SU-DHL-6 (cell line): ENCODE results near the gene MED27.

Experiments used
- H2AFZ ChIP-seq: fragments of 200-600 bp; sonication (generic); 2 replicates; pipeline ENCODE4 v1.6.1; 2014; ENCODE audit warnings: low read depth, mild to moderate bottlenecking, moderate library complexity, mixed read lengths, antibody characterized with exemption, low read length; ENCODE audit not compliant: severe bottlenecking
- H3F3A ChIP-seq: fragments of 200-600 bp; shearing (Covaris generic); 2 replicates; pipeline ENCODE4 v1.6.0; 2016; ENCODE audit warnings: antibody characterized with exemption, mild to moderate bottlenecking; ENCODE audit not compliant: insufficient read depth
- H3K27ac ChIP-seq: fragments of 200-600 bp; sonication (generic); 2 replicates; pipeline ENCODE4 v1.5.1; 2016; ENCODE audit warnings: low read depth, mild to moderate bottlenecking, low read length, moderate library complexity, mixed read lengths
- H3K27me3 ChIP-seq: fragments of 200-600 bp; sonication (generic), shearing (Covaris generic); 2 replicates; pipeline ENCODE4 v1.6.0; 2014; ENCODE audit warnings: mild to moderate bottlenecking, low read length
- H3K36me3 ChIP-seq: fragments of 200-600 bp; sonication (generic); 2 replicates; pipeline ENCODE4 v1.6.1; 2014; ENCODE audit warnings: mild to moderate bottlenecking, low read length, mixed read lengths
- H3K4me2 ChIP-seq: fragments of 300-600, 200-600 bp; shearing (Covaris generic), sonication (generic); 2 replicates; pipeline ENCODE4 v1.6.0; 2014; ENCODE audit warnings: low read length, low read depth, mild to moderate bottlenecking; ENCODE audit not compliant: poor library complexity, severe bottlenecking
- H3K4me3 ChIP-seq: fragments of 200-600 bp; sonication (generic); 2 replicates; pipeline ENCODE4 v1.5.1; 2014; ENCODE audit warnings: antibody characterized with exemption, low read length, mild to moderate bottlenecking, mixed read lengths; ENCODE audit not compliant: insufficient read depth, poor library complexity, severe bottlenecking
- H3K79me2 ChIP-seq: fragments of 200-600 bp; sonication (generic); 2 replicates; pipeline ENCODE4 v1.6.1; 2014; ENCODE audit warnings: mild to moderate bottlenecking, low read length, moderate library complexity; ENCODE audit not compliant: insufficient read depth
- H3K9ac ChIP-seq: fragments of 200-600 bp; sonication (generic); 2 replicates; pipeline ENCODE4 v1.7.0; 2014; ENCODE audit warnings: mild to moderate bottlenecking, low read length
- H3K9me2 ChIP-seq: fragments of 200-600 bp; sonication (generic); replicated peaks from 2 replicates; pipeline ENCODE4 v1.6.1; 2014; ENCODE audit warnings: low read length; ENCODE audit not compliant: insufficient read depth
- H3K9me3 ChIP-seq: fragments of 200-600 bp; sonication (generic); 2 replicates; pipeline ENCODE4 v1.6.1; 2014; ENCODE audit warnings: low read length, mixed read lengths; ENCODE audit not compliant: insufficient read depth
- H4K20me1 ChIP-seq: fragments of 200-600 bp; sonication (generic); 2 replicates; pipeline ENCODE4 v1.6.1; 2014; ENCODE audit warnings: low read depth, mild to moderate bottlenecking, antibody characterized with exemption, low read length, moderate library complexity, mixed read lengths
- EZH2phosphoT487 ChIP-seq: fragments of 200-600 bp; sonication (generic), shearing (Covaris generic); conservative IDR thresholded peaks from 2 replicates; pipeline ENCODE4 v1.6.1; 2018; ENCODE audit warnings: mild to moderate bottlenecking, antibody characterized with exemption, low read length, moderate library complexity, mixed read lengths
- TF ChIP-seq, protein P1 (sequence below): fragments of 200-600 bp; sonication (generic); IDR thresholded peaks from one replicate; pipeline ENCODE4 v1.5.1; 2017; ENCODE audit warnings: antibody characterized with exemption, mild to moderate bottlenecking, low read length, moderate library complexity; ENCODE audit not compliant: insufficient read depth, poor library complexity, severe bottlenecking

MED27 gene

GRCh38 chr9:132114102-132114707 lies 34.5 kb upstream of the MED27 start:
- Histone ChIP-seq H3K4me2 (no peak overlapping the region), H3K27me3 (no peaks in the 10 kb centered on the region), H3K4me3 (no peak overlapping the region), H3K27ac (no peak overlapping the region), H3K79me2 (no peaks in the 10 kb centered on the region), H3K36me3 (no peaks in the 10 kb centered on the region), H3F3A (no peaks in the 10 kb centered on the region), H3K9me3 (no peaks in the 10 kb centered on the region), H4K20me1 (no peaks in the 10 kb centered on the region), H3K9me2 (no peaks in the 10 kb centered on the region), H3K9ac (no peak overlapping the region), H2AFZ (no peak overlapping the region)
- TF ChIP-seq, protein P1, sequence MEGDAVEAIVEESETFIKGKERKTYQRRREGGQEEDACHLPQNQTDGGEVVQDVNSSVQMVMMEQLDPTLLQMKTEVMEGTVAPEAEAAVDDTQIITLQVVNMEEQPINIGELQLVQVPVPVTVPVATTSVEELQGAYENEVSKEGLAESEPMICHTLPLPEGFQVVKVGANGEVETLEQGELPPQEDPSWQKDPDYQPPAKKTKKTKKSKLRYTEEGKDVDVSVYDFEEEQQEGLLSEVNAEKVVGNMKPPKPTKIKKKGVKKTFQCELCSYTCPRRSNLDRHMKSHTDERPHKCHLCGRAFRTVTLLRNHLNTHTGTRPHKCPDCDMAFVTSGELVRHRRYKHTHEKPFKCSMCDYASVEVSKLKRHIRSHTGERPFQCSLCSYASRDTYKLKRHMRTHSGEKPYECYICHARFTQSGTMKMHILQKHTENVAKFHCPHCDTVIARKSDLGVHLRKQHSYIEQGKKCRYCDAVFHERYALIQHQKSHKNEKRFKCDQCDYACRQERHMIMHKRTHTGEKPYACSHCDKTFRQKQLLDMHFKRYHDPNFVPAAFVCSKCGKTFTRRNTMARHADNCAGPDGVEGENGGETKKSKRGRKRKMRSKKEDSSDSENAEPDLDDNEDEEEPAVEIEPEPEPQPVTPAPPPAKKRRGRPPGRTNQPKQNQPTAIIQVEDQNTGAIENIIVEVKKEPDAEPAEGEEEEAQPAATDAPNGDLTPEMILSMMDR, result no peak
- no peak for TF ChIP-seq EZH2phosphoT487

GRCh38 chr9:132109291-132109690 lies 29.6 kb upstream of the MED27 start:
- no peaks in the 10 kb centered on the region for H3K36me3 ChIP-seq
- no peak overlapping the region for H3K4me2 ChIP-seq
- no peaks in the 10 kb centered on the region for H3F3A ChIP-seq
- H4K20me1 ChIP-seq, result no peaks in the 10 kb centered on the region
- H3K9me2 ChIP-seq, result no peaks in the 10 kb centered on the region
- H3K79me2 ChIP-seq, result no peaks in the 10 kb centered on the region
- no peak overlapping the region for H2AFZ ChIP-seq
- H3K4me3 ChIP-seq, result no peak overlapping the region
- no peaks in the 10 kb centered on the region for H3K27me3 ChIP-seq
- no peaks in the 10 kb centered on the region for H3K9me3 ChIP-seq
- no peak overlapping the region for H3K27ac ChIP-seq
- no peak overlapping the region for H3K9ac ChIP-seq
- no peak for TF ChIP-seq EZH2phosphoT487
- TF ChIP-seq, protein P1, result no peak

DNA sequence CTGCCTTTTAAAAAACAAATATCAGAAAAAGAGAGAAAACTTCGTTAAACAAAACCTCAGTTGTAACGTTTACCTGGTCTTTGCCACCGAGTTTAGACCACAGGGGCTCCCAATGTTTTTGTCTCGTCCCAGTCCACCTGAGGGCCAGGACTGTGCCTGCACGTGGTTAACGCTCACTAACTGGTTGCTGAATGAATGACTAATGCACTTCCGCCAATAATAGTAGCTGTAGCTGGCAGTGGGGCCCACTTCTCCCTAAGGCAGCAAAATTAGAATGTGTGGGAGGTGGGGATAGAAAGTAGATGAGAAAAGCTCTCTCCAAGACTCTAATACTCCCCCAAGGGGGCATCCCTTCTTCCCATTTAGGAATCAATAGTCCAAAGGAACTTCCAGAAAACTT lies 29.1 kb upstream of the MED27 start:
- TF ChIP-seq, protein P1, result no peak
- no peak for TF ChIP-seq EZH2phosphoT487
- H3K27me3 ChIP-seq, result no peaks in the 10 kb centered on the region

More for the DNA sequence above, 29.1 kb upstream of the MED27 start:
- Histone ChIP-seq H3K9me2 (no peaks in the 10 kb centered on the region), H3K27ac (no peak overlapping the region), H3K4me2 (no peak overlapping the region), H3K79me2 (no peaks in the 10 kb centered on the region), H3K9ac (no peak overlapping the region), H3F3A (no peaks in the 10 kb centered on the region), H2AFZ (no peak overlapping the region), H3K36me3 (no peaks in the 10 kb centered on the region), H3K9me3 (no peaks in the 10 kb centered on the region), H3K4me3 (no peak overlapping the region), H4K20me1 (no peaks in the 10 kb centered on the region)
